CD4-positive, alpha-beta T cell treated with Interleukin-2 at 100 ng/mL for 4 hours (primary cell): ENCODE measurements around the gene ALDH1A2.

Source experiments
- DNase-seq: peaks from one replicate; pipeline ENCODE4 v3.0.0-alpha.2; 2020; ENCODE audit warnings: low spot score

ALDH1A2 gene

GRCh38 chr15:57943171-57943570, 122.3 kb downstream of the ALDH1A2 start:
- DNase-seq, result no peak

DNA sequence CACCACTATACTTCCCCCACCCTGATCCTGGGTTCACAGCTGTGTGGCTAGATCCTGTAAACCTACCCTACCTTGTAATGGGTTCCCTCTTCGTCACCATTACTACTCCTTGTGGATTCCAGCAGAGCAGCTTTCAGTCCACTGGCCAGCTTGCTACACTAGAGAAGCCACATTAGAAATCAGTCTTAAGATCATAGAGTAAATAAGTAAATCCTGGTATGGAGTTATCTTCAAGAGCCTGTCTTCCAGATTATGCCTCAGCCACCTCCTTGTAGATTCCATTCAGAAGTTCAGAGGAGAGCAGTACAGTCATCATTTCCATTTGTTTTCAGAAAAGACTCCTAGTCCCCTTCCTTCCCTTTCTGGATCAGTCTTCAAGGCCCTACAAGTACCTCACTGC, 123.7 kb downstream of the ALDH1A2 start:
- no peak for DNase-seq

GRCh38 chr15:57932348-57932747, 133.2 kb downstream of the ALDH1A2 start:
- DNase-seq, result no peak

DNA sequence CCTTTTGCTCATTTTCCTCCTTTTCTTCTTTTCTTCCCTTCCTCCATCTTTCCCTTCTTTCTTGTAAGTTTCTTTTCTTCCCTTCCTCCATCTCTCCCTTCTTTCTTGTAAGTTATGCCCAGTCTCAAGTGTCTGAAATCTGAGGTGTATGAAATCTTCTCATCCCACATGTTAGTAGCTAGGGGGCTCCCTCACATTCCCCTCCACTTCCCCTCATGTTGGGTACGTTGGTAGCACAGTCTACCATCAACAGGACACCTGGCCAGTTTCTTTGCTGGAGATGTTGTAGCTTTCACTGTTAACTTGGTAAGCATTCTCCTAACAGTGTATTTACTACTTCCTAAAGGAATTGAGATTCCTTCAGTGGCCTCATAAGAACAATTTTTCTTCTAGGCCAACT, 133.9 kb downstream of the ALDH1A2 start:
- DNase-seq, result no peak

DNA sequence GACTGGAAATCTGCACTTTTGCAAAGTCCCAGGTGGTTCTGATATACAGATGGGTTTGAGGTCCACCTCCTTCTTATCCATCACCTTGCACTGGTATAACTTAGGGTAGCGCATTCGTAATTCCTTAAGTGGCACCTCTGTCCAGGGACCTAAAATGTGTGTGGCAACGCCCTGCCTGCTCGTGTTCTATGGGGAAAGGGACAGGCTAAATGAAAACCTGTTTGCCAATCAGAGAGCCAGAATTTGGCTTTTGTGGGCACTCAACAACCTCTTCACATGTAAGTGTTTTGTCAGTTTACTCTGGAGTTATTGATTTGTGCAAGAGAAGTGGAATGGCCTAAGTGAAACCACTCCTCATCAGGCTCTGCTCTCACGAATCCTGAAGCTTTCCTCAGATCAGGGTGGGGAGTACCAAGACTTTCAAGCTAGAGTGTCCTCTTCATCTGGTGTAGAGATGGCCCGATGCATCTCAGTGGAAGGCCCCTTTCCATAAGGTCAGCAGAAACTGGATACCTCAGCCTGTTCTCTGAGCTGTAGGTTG, 138.3 kb downstream of the ALDH1A2 start:
- DNase-seq, result no peak

DNA sequence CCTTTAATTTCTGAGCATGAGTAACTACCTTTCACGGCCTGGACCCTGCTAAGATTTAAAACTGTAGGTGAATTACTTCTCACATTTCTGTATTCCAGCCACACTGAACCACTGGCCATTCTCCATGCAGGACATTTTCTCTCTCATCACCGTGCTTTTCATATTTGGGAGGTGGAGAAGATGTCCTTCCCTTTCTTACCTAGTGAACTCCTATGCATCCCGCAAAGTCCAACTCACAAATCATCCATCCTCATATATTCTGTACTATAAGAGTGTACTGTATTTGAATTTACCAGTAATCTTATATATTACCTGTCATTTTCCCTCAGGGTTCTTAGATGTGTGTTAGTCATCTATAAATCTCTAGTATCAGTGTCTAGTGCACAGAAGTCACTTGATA, 139.9 kb downstream of the ALDH1A2 start:
- no peak for DNase-seq

DNA sequence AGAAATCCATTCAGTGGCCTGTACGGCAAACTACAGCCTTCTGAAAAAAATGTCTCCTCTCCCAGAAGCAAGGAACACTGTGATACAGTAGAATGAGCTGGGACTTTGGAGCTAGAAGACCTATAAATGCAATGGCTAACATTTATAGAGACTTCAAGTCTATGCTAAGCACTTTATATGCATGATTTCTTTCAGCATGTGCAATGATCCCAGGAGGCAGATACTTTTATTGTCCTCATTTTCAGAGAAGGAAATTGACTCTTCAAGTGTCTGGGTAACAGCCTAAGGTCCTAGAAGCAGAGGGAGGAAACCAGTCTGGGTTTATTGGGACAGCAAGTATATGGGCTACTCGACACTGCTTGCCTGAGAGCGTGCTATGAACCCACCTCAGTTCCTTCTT, 140.9 kb downstream of the ALDH1A2 start:
- DNase-seq, result no peak

- DNase-seq, result no peak
These were observed 141.8 kb downstream of the ALDH1A2 start for GRCh38 chr15:57923750-57924149.

- no peak for DNase-seq
These were observed 142.2 kb downstream of the ALDH1A2 start for GRCh38 chr15:57923306-57923705.

- no peak for DNase-seq
These were observed 142.7 kb downstream of the ALDH1A2 start for GRCh38 chr15:57922776-57923175.

- no peak for DNase-seq
These were observed 144.1 kb downstream of the ALDH1A2 start for GRCh38 chr15:57921371-57921770.

DNA sequence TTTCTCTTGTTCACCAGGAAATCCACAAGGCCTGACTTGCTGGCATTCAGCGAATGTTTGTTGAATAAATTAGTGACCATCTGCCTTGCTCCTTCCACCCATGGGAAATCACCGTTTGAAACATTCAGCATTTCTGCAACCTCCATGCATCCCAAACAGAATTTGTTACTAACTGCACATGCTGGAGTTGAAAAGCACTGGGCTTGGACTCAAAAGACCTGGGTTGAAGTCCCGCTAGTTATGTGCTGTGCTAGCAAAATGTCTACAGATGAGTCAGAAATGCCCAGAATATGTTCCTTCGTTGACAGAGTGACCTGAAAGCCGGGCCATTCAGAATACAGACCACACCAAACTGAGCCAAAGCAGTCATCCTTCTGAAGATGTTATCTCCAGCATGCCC, 144.6 kb downstream of the ALDH1A2 start:
- no peak for DNase-seq

DNA sequence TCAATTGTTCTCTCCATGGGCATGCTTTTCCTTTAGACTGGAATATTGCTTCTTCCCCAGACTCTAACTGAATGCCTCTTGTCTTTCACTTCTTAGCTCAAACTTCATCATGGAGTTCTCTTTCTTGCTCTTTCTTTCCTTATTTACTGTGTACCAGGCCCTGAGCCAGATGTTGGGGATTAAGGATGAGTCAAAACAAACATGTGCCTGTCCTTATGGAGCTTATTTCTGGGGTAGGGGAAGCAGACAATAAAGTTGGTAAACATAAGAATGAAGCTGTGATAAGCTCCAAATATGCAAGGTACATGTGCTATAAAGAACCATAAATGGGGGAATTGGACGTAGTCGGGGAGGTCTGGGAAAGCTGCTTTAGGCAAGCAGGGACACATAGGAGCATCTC, 145.8 kb downstream of the ALDH1A2 start:
- no peak for DNase-seq

- no peak for DNase-seq
These were observed 147.5 kb downstream of the ALDH1A2 start for GRCh38 chr15:57917998-57918397.

DNA sequence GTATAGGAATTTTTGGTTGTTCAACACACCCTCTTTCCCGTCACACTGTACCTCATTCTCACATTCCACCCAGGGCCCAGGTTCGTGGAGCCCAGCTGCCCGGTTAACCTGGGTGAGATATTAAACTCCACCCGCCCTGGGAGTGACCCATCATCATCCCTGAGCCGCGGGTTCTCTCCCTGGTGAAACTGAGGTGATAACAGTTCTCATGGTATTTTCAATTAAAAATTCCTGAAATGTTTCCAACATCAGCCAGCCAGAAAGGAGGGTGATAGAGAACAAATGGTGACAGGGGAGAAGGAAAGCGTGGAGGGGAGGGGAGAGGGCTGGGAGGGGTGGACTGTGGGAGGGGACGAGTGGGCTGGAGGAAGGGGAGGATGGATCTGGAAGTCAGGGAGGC, 148.8 kb downstream of the ALDH1A2 start:
- no peak for DNase-seq

DNA sequence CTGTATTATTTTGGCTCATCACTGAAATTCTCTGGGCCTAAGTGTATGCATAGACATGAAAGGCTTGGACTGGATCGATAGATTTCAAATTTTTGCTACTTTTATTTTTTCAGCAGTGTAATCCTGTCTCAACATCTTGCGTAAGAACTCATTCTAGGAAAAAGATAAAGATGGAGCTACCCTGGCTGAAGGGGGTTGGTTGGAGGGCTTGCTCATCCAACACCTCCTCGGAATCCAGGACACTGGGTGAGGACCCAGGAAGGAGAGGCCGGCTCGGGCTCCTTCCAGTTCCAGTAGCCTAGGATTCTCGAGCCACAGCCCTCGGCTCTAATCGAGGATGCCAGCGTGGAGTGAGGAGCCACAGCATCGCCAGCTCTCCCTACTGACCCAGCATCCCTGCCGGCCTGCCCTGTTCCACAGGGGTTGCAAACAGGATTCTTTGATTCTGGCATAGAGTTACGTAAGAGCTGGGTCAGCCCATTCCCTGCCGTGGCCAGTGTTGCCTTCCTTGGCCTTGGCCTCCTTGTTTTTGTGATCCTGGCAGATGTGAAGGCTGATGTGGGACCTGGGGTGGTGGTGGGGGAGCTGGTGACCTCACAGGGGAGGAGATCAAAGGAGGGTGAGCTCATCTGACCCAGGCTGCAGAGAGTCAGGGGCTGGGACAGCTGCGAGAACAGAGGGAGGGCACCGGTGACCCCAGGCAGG, 149.5 kb downstream of the ALDH1A2 start:
- no peak for DNase-seq

GRCh38 chr15:57914350-57915055, 151.0 kb downstream of the ALDH1A2 start:
- no peak for DNase-seq

DNA sequence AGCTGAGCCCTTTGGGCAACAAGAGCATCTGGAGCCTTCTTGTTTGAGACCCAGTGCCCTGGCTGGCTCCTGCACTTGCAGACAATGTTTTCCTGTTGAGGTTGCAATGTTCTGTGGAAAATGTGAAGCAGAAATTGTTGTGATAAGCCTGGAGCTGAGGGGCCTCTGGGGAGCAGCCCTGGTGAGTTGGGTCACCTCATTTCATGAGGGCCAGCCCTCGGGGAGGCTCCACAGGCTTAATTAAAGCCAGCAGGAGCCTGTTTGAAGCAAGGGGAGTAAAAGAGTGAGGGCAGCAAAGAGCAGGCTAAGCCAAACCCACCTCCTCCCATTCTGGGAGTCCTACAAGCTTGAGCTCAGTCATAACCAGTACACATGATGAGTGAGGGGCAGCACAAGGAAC, 154.3 kb downstream of the ALDH1A2 start:
- DNase-seq, result no peak

DNA sequence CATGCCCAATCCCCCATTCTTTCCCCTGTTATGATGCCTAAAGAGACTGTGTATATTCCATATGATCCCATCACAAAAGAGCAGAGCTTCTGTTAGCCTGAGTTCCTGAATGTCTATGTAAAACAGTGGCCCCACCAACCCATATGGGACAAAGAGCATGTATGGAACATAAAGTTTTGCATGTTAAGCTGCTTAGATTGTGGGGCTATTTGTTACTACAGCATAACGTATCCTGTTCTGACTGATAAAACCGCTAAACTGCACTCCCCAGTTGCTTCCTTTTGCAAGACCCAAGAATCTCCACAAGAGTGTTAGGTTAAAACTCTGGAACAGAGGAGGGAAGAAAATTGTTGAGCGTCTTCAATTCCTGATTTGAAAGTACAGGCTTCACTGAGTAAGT, 154.8 kb downstream of the ALDH1A2 start:
- DNase-seq, result no peak

DNA sequence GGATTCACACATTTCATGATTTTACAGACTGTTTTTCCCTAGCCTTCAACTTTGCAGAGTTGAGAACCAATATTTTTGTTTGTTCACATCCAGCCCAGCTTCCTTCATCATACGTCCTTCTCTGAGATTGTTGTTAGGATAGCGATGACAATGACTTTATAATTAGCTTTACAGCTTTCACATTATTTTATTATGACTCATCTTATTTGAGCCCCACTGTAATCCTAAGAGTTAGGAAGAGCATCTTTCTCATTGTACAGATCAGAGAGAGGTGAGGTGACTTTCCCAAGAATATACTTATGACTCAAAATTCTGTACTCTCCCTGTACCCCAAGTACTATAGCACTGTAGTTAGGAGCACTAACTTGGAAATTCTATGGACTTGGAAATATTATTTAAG, 156.1 kb downstream of the ALDH1A2 start:
- DNase-seq, result no peak

GRCh38 chr15:57903626-57904025, 161.9 kb downstream of the ALDH1A2 start:
- no peak for DNase-seq
